Ascending aorta (tissue), 2 donors: ENCODE measurements around the gene NKPD1. TPM values are rescaled to one million over a fixed set of nuclear protein-coding genes. Genes with fewer than 3 reads are reported as not detected.
A peak's percentile ranks its signal among the peaks of the same experiment; 100 is the strongest.

Experiments
- DNase-seq, 2 donors: peaks; one replicate each; pipeline ENCODE4 v3.0.0-alpha.2; 2019; ENCODE audit warnings: low spot score in 2 of 2
- H3K27ac ChIP-seq, 2 donors: fragments of 200-600 bp; sonication (generic); one replicate each; pipeline ENCODE4 v1.5.1; 2016 to 2017; ENCODE audit warnings: mild to moderate bottlenecking in 1 of 2
- H3K27me3 ChIP-seq: fragments of 200-600 bp; sonication (generic); one replicate; pipeline ENCODE4 v1.5.1; 2017
- H3K36me3 ChIP-seq, 2 donors: fragments of 200-600 bp; sonication (generic); one replicate each; pipeline ENCODE4 v1.5.1; 2016
- H3K4me1 ChIP-seq, 2 donors: fragments of 200-600 bp; sonication (generic); one replicate each; pipeline ENCODE4 v1.5.1; 2016 to 2017; ENCODE audit warnings: mild to moderate bottlenecking in 1 of 2
- H3K4me3 ChIP-seq, 2 donors: fragments of 200-600 bp; sonication (generic); one replicate each; pipeline ENCODE4 v1.5.1; 2016 to 2017; ENCODE audit warnings: mild to moderate bottlenecking in 1 of 2
- H3K9me3 ChIP-seq, 2 donors: fragments of 200-600 bp; sonication (generic); one replicate each; pipeline ENCODE4 v1.5.1; 2016
- CTCF ChIP-seq, 3 experiments: fragments of 200-600 bp in 2 of 3; fragments of 450-650 bp in 1 of 3; sonication (generic) in 2 of 3; IDR thresholded peaks; one replicate each; pipeline ENCODE4 v1.5.1; 2016 to 2019; ENCODE audit warnings: antibody characterized with exemption in 3 of 3, mild to moderate bottlenecking in 1 of 3, moderate library complexity in 1 of 3
- intact Hi-C: fragments of 100-400 bp; cut with DNase I; formaldehyde crosslinking; loops from one replicate; pipeline ENCODE4 v1.15.1; 2023
- total RNA-seq: library from RNA; depleted of rRNA; stranded (reverse); fragments of >200 nt; gene quantifications from one replicate; pipeline ENCODE4 v1.1.0, GENCODE V29; 2016

The NKPD1 gene
- total RNA-seq, 1 donor from 2014 or later: not detected

- peak within 1 kb of the TSS; percentile 96 to 99 for H3K27ac ChIP-seq
- H3K4me1 ChIP-seq: peaks cover 3 to 24% of the 10 kb centered on the region in 2 donors
- H3K36me3 ChIP-seq: peaks cover 3 to 16% of the 10 kb centered on the region in 2 donors
- H3K4me3 ChIP-seq: peak within 1 kb of the TSS; percentile 84 to 91
- H3K9me3 ChIP-seq: no peaks in the 10 kb centered on the region
- intact Hi-C loops: loop anchor here (1.0 to 5.0 kb wide), 7 partner anchors 72 to 331 kb away; partner anchors contain the start of genes CLPTM1, ERCC2, MARK4 and NECTIN2
- DNase-seq: peak; percentile 100
- H3K27me3 ChIP-seq: no peaks in the 10 kb centered on the region
- TF ChIP-seq CTCF (IDR thresholded peaks at IDR 0.05): peak in 2 of 3 experiments; percentile 11 to 34
These were observed 17.7 kb upstream of the NKPD1 start, which contains the start of gene BLOC1S3 for GRCh38 chr19:45178262-45179071. Gene BLOC1S3 (plus strand): TSS chr19:45178784. CDS start chr19:45179297, 513 bp downstream.

DNA sequence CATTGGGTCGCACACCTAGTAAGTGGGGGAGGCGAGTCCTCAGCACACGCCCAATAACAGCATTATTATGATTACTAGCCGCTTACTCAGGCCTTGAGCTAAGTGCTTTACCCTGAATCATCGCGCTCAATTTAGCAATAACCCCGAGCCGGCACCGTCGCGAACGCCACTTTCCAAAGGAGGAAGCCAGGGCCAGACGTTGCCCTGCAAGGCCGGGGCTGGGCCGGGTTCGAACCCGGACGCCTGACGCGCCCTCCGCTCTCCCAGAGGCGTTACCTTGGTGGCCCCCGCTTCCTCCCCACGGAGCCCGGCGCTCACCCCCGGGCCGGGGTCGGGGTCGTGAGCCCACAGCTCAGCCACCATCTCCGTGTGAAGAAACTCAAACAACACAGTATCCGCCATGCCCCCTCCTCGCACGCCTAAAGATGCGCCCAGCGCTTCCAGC lies 17.1 kb upstream of the NKPD1 start, which contains the start of gene TRAPPC6A:
TSS of gene TRAPPC6A (minus strand) at position 421 of the 445 bp plus-strand sequence. CDS start at position 402, 19 bp downstream.
- TF ChIP-seq CTCF (IDR thresholded peaks at IDR 0.05): no peak
- intact Hi-C loops: loop anchor here (1.0 to 5.0 kb wide), 7 partner anchors 73 to 331 kb away; partner anchors contain the start of genes CLPTM1, ERCC2, MARK4 and NECTIN2
- peak within 1 kb of the TSS; percentile 84 to 91 for H3K4me3 ChIP-seq
- peaks cover 3 to 24% of the 10 kb centered on the region in 2 donors for H3K4me1 ChIP-seq
- H3K27me3 ChIP-seq: no peaks in the 10 kb centered on the region
- no peaks in the 10 kb centered on the region for H3K9me3 ChIP-seq
- no peak for DNase-seq
- H3K36me3 ChIP-seq: peaks cover 3 to 16% of the 10 kb centered on the region in 2 donors
- H3K27ac ChIP-seq: peak within 1 kb of the TSS; percentile 96 to 99

DNA sequence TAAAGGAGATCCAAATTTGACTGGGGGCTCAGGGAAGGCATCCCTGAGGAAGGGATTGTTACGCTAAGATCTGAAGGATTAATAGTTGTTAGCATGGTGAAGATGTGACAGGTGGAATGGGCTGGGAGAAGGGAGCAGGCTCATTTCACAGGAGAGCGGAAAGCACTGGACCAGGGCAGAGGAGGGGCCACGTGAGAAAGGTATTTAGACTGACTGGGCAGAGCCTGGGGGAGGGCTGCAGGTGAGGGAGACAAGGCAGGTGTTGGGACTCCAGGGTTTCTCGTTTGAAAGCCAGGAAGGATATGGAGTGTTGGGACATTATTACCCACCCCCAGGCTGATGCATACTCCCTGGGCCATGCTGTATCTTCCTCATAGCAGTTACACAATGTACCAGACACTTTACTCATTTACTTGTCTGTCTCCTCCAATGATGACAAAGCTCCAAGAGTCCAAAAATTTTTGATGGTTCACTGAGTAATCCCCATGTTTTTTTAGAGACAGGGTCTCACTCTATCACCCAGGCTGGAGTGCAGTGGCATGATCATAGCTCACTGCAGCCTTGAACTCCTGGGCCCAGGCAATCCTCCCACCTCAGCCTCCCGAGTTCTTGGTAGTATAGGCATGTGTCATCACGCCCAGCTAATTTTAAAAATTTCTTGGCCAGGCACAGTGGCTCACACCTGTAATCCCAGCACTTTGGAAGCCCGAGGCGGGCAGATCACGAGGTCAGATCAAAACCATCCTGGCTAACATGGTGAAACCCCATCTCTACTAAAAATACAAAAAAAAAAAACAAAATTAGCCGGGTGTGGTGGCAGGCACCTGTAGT lies 14.9 kb upstream of the NKPD1 start:
- Histone ChIP-seq H3K27me3 (no peaks in the 10 kb centered on the region), H3K27ac (no peak overlapping the region), H3K4me3 (no peak overlapping the region), H3K4me1 (peaks cover under 1 to 19% of the 10 kb centered on the region in 2 donors), H3K36me3 (peaks cover 0 to 2% of the 10 kb centered on the region in 2 donors), H3K9me3 (no peaks in the 10 kb centered on the region)
- no peak for TF ChIP-seq CTCF (IDR thresholded peaks at IDR 0.05)
- intact Hi-C loops: loop anchor here (5.0 kb wide), 2 partner anchors 218 to 328 kb away; partner anchors contain the start of genes CLPTM1 and NECTIN2
- DNase-seq: no peak

DNA sequence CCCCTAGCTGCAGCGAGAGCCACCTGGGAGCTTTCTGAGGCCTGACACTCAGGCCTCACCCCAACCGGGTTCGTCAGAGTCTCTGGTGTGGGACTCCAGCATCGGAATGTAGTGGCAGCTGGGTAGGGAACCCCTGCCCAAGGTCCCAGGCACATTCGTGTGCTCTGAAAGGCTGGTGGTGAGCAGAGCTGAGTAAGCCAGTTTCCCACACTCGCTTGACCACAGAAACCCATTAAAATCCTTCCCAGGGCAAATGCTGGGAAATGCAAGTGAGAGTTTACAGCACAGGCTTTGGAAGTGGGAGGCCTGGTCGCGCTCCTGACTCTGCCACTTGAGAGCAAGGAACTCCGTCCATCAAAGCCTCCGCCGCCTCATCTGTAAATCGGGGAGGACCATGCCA lies 13.0 kb upstream of the NKPD1 start:
- H3K27ac ChIP-seq: no peak overlapping the region
- H3K27me3 ChIP-seq: no peaks in the 10 kb centered on the region
- H3K36me3 ChIP-seq: no peaks in the 10 kb centered on the region
- no peak overlapping the region for H3K4me3 ChIP-seq
- H3K4me1 ChIP-seq: peaks cover 0 to 7% of the 10 kb centered on the region in 2 donors
- intact Hi-C loops: no loop called here
- TF ChIP-seq CTCF (IDR thresholded peaks at IDR 0.05): no peak
- no peak for DNase-seq
- no peaks in the 10 kb centered on the region for H3K9me3 ChIP-seq

GRCh38 chr19:45172611-45173208 lies 11.9 kb upstream of the NKPD1 start:
- Histone ChIP-seq H3K27ac (no peak overlapping the region), H3K36me3 (no peaks in the 10 kb centered on the region), H3K9me3 (no peaks in the 10 kb centered on the region), H3K4me3 (no peak overlapping the region), H3K27me3 (no peaks in the 10 kb centered on the region), H3K4me1 (peaks cover 0 to 7% of the 10 kb centered on the region in 2 donors)
- DNase-seq: no peak
- intact Hi-C loops: no loop called here
- TF ChIP-seq CTCF (IDR thresholded peaks at IDR 0.05): no peak
